NCI-H2107 treated with DMSO at 0.1 percent for 48 hours (cell line): ENCODE measurements around the gene FSTL4.
"Not testable (repeated sequence)": the region's sequence is repeated elsewhere in the genome, so short reads cannot be mapped to it uniquely, and the experiment has no call there.

Source experiments
- DNase-seq: peaks from one replicate; lab custom pipeline; 2025; ENCODE audit not compliant: unreplicated experiment; lab: John Stamatoyannopoulos, UW

The FSTL4 gene

DNA sequence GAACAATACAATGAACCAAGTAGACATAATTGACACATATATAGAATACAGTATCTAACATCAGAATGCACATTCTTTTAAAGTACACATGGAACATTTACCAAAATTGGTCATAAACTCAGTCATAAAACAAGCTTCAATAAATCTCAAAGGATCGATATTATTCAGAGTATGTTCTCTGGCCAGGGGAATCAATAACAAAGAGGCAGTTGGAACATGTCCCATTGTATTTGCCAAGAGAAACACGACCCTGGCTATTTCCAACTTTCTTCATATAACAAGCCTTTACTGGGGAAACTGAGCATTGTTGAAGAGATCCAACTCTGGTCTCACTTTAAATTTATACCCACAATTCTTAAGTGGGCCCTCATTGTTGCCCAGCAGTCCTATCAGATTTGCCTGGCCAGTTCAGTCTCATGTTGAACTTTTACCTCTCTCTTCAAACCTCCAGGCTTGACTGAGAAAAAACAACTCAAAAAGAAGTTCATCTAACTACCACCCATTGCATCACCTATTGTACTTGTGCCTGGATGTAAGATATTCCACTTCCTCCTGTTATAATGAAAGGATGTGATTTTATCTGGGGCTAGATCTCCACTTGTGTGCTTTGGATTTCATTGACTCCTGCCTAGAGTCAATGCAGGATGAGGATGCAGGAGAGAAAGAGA lies 398.1 kb downstream of the FSTL4 start:
- no peak for DNase-seq

DNA sequence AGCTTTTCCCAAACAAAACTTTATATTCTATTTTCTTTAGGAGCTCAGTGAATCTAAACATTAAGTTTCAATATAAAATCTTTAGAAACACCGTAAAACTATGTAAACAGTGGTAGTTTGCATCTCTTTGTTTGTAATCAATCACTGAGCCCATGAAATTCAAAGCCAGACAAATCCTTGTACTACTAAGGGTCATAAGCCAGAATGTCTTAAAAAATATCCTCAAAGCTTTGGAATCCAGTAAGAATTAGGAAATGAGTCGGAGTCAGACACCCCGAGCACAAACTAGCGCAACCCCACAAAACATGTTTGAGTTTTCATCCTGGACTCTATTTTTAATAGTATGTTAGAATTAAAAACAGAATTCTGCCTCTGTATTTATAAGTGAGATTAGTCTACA lies 406.7 kb downstream of the FSTL4 start:
- no peak for DNase-seq

DNA sequence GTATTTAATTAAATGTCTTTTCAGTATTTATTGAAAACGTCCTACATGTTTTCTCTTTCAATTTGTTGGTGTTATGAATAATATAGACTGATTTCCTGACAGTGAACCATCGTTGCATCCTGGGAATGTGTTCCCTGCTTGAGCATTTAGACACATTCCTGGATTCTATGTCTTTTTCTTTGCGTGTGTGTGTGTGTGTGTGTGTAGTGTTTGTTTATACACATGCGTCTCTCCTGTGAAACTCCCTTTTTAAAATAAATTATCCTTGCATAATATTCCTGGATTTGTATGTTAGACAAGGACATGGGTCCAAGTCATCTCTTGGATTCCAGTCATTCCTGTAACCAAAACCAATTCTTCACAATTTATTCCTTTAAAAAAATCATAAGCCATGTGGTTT lies 407.1 kb downstream of the FSTL4 start:
- no peak for DNase-seq

DNA sequence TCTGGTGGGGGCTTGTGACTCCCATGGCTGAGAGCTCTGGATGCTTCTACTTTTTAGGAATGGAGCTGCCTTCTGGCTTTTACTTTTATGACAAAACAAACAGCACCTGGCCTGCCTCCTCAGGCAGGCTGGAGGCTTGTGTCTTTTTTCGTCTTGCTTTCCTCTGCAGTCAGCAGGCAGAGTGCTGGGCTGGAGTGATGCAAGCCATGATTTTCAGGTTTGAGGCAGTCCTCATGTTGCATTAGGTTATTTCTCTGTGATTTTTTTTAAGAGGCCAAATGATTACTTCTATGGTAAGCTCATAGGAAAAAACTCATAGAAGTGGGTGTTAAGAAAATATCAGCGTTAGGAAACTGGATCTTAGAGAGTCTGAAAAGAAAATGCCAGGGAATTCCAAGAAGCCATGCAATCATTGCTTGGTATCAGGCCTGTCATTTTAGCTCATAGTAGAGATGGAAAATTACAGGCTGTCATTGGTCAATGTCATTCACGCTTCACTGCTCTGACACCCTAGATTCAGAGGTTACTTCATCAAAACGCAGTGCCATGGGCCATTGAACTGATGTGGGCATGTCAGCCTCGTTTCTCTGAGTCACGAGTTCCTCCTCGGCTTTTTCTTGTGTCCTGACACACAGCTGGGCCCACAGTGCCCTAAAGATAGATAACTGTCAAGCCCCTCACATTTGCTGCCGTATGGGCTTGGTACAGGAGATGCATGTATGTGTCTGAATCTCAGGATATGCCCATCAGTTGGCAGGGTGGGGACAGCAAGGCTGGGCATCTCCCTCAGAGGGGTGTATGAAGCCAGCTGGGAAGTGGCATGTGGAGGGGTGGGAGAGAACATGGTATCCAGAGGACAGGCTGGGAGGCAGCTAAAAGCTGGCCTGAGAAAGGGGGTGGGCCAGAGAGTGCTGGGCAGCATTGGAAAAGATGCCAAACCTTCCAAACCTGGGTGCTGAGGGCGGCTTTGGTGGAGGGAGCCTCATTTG lies 408.7 kb downstream of the FSTL4 start:
- DNase-seq, result no peak

DNA sequence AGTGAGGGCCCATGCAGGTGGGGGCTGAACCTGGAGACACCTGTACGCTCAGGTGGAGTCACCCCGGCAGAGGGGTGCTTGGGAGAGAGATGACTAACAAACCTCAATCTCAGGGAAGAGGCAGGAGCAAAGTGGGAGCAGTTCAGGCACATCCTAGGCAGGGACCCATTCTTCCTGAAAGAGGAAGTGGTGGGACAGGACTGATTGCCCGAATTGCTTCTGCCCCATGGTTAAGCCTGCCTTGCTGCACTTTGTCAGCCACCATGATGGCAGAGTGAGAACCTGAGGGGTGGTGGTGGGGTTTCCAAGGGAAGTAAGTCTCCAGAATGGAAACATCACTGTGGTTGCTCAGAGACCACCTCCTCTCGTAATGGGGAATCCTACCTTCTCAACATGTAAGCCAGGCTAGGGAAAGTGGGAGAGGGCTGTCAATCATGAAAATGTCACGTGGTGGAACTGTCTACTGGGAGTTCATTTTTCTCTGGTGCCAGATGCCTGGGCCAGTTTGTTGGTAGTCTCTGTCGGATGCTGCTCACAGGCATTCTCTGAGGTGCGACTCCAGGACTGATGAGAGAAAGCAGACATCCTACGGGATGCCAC lies 410.2 kb downstream of the FSTL4 start:
- DNase-seq, result no peak

DNA sequence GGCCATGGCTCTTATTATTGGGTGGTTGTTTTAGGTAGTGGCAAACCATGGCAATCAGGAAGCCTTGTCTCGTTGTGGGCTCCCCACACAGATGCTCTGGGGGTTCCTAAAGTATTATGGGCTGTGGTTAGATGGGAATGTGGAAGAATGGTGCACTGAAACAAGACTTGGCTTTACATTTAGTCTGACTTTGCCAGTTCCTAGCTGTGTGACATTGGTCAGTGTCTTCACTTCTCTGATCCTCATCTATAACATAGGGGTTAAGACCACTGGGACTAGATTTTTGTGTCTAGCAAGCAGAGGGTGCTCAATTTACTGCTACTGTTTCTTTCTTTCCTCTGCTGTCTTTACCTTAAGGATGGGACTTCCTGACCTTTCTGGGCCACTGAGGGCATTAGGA lies 411.0 kb downstream of the FSTL4 start:
- DNase-seq, result no peak

DNA sequence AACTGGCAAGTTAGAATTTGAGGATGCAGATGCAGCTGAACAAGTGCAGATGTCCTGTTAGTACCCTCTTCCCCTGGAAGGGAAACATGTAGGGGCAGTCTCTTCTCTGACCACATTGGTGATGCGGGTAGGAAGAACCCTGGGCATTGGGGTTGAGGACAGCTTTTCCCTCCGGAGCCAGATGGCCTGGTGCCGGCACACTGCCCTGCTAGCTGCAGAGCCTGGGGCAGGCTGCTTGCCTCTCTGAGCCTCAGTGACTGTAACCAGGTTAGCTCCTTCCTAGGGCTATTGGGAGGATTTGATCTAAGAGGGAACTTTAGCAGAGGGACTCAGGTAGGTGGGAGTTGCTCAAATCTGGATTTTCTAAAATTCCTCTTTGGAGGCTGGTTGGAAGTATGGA lies 412.1 kb downstream of the FSTL4 start:
- DNase-seq, result no peak

DNA sequence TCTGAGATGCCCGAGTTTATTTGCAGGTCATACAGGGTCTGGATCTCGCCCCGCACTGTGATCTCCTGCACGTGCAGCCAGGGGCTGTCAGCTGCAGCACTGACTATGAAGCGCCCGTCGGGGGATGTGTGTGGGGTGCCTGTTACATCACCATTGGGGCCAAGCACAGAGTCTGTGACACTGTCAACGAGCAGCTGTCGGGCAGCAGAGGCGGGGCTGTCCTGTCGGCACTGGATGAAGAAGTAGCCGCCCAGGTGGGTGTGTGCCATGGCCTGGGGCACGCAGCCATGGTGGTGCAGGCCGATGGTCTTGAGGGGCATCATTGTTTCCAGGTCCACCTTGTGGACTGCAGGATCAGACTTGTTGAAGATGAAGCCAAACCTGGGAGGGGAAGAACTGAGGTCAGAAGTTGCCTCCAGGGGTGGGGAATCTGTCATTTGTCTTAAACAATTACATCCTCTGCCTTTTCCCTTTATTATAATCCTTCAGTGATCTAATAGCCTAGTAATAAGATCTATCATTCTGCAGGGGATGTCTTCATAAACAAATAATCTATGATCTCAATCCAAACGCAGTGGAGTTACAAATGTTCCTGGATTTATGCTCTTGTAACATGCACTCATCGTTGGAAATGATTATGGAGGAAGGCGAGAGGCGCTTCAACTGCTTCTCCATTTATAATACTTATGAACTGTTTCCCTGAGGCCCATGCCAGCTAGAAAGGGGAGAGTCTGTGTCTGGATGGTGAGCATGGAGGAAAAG lies 412.7 kb downstream of the FSTL4 start:
- DNase-seq, result no peak

DNA sequence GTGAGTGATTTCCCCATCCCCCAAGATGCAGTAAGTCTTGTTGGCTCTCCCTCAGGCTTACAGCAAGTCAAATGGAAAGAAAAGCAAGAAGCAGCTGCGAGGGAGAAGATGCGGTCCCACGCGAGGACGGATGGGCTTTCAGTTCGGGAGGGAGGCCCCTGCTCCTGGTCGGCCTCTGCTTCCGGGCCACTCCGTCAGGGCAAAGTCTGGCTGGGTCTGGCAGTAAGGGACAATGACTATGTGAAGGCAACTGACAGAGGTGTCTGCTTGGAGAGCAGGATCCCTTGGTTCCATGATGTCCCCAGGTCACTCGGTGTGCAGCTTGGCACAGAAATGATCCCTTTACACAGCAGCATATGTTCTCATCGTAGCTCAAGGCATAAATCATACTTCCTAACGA lies 413.8 kb downstream of the FSTL4 start:
- DNase-seq, result no peak

DNA sequence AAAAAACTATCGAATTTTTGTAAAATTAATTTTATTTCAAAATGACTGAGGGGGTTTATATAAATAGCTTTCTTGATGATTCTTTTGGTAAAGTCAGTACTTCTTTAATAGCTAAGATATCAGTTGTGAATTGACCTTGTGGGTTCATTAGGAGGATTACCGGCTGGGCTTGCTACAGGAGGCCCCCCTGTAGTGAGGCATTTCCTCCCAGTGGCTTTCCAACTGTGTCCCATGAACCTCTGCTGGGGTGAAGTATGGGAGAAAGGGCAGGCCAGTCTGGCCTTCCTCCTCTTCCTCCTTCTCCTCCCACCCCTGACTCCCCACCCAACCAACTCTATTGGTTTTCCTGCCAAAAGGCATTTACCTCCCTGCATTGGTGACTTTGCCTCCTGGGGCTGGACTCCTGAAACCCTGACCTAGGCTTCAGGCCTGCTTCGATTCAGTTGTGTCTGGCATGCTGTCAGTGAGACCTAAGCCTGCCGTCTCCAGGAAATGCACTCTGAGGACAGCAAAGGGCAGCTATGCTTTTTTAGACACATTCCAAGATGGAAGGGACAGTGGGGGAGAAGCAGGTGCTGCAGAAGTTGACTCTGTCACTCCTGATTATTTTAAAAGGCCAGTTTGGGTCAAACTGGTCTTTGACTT lies 415.8 kb downstream of the FSTL4 start:
- DNase-seq, result no peak

DNA sequence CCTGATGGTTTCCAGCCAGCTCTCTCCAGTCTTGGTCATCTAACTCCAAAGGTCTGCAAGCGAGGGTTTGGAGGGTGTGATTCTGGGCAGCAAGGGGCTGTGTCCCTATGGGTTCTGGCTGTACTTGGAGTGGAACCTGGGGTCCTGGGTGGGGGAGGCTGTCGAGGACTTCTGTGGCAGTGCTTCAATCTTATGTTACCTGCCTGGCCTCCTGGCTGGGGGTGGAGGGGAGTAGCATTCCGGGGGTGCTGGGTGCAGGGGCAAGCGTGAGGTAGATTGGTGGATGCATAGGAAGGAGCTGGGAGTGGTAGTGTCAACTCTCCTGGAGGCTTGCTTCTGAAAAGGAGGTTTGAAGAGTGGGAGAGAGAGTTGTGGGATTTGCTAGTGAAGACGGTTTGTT lies 417.1 kb downstream of the FSTL4 start:
- DNase-seq, result no peak

DNA sequence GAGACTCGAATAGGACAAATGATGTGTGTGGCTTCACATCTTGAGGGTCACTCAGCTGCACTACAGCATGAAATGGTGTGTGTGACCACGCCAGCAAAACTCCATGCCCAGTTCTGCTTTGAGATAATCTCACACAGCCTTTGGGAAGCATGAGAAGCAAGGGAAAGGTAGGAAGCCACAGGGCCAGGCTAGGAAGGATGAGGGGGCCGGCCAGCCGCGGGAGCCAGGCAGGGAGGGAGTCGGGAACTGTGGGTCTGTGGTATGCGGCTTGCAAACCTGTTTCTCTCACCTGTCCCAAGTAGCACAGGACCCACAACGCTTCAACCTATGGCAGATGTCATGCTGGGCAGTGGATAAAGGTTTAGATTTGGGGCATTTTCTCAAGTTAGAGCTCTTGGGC lies 418.5 kb downstream of the FSTL4 start:
- DNase-seq, result no peak

DNA sequence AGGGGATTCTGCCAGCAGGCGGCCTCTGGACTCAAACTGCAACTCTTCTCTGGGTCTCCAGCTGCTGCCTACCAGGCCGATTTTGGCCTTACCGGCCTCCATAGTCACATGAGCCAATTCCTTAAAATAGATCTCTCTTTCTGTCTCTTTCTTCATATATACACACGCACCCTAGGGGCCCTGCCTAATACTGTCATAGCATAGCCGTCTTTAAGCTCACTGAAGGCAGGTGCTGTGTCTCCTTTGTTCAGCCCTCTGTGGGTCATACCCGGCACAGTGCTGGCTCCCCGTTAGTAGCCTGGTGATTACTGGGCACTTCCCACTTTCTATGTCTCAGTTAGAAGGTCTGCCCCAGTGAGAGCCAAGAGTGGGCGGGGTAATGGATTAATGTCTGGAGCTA lies 419.6 kb downstream of the FSTL4 start:
- DNase-seq, result no peak

DNA sequence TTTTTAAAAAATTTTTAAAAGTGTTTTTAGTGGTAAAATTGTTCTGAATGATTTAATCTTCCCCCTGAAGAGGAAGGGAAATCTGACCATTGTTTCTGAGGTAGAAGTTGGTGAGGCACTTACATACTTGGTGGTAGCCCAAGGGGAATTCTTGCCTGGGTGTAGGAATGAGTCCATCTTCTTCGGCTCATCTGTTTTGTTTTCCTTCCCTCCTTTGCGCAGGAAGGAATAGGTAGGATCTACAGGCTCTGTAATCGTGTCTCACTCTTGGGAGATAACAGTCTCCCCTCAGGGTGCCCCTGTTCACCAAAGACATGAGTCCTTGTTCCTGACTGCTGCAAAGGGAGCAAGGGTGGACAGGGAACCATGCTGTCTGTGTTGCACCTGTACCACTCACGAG lies 422.5 kb downstream of the FSTL4 start:
- DNase-seq, result no peak

DNA sequence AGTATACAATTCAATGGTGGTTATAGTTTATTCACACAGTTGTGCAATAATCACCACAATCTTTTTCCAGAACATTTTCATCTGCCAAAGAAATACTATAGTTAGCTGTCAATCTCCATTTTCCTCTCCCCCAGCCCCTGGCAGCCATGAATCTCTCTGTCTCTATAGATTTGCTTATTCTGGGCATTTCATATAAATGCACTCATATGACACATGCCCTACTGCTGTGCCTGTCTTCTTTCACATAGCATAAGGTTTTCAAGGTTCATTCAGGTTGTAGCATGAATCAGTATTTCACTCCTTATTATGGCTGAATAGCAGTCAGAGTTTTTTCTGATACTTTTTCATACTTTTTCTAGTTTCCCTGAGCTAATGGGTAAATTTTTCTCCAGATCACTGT lies 432.9 kb downstream of the FSTL4 start:
- no peak for DNase-seq

DNA sequence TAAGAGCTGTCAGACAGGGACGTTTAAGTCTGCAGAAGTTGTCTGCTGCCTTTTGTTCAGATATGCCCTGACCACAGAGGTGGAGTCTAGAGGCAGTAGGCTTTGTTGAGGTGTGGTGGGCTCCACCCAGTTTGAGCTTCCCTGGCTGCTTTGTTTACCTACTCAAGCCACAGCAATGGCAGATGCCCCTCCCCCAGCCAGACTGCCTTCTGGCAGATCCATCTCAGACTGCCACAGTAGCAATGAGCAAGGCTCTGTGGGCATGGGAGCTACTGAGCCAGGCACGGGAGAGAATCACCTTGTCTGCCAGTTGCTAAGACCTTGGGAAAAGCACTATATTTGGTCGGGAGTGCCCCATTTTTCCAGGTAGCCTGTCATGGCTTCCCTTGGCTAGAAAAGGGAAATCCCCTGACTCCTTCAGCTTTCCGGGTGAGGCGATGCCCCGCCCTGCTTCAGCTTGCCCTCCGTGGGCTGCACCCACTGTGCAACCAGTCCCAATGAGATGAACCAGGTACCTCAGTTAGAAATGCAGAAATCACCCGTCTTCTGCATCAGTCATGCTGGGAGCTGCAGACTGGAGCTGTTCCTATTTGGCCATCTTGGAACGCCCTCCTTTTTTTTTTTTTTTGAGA lies 441.5 kb downstream of the FSTL4 start:
- not testable (repeated sequence) for DNase-seq

DNA sequence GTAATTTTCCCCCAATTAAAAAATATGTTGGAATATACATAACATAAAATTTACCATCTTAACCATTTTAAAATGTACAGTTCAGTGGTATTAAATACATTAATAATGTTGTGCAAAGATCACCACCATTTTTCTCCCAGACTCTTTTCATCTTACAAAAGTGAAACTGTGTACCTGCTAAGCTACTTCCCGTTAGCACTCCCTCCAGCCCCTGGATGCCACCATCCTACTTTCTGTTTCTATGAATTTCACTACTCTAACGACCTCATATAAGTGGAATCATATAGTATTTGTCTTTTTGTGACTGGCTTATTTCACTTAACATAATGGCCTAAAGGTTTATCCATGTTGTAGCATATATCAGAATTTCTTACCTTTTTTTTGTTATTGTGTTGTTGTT lies 447.6 kb downstream of the FSTL4 start:
- DNase-seq, result no peak

DNA sequence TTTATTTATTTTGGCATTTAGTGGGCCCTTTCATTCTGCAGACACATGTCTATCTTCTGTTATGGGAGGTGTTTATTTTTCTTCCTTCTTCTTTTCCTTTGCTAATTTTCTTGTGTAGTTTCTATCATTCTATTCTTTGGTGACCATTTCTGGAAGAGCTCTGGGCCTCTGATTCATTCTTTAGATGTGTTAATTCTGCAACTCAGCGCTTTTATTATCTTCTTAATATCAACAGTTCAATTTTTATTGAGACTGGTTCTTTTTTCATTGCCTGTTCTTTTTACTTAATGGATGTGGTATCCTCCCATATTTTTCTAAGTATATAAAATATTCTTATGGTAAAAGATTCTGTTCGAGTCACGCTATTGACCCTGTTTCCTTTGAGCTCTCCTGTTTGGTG lies 448.5 kb downstream of the FSTL4 start:
- DNase-seq, result no peak

DNA sequence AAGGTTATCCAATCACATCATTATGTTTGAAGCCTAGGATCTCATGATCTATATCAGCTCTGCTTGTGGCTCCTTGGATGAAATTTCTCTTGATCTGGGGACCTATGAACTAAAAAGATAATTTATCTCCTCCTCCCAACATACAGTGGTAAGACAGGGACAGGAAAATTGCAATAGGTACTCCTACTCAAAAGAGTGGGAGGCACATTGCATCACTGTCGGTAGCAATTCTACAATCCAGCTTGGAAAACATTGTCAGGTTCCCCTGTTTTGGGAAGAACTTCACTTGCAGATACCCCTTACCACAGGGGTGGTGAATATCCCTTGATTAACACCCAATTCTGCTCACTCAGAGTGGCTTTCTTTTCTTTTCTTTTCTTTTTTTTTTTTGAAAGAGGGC lies 452.8 kb downstream of the FSTL4 start:
- DNase-seq, result no peak

DNA sequence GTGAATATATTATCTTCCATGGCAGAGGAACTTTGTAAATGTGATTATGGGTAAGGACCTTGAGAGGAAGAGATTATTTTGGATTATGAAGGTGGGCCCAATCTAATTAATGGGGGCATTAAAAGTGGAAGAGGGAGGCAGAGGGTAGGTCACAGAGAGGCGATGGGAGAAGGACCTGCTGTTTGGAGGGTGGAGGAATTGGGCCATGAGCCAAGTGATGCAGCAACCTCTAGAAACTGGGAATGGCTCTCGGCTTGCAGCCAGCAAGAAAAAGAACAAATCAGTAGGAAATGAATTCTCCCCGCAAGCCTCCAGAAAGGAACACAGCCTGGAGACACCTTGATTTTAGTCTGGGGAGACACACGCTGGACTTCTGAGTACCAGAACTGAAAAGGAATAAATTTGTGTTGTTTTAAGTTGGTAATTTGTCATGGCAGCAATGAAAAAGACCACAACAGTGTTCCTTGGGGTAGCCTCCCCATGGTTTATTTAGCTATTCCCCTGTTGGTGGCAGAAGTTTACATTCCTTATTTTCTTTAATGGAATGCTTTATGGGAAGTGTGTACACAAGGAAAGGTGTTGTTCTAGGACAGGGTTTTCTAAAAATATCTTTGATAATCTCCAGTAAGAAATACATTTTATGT lies 456.9 kb downstream of the FSTL4 start:
- DNase-seq, result no peak
